CD14-positive monocyte (primary cell): ENCODE data around the gene CPLX4. TPM values are rescaled to one million over a fixed set of nuclear protein-coding genes. Genes with fewer than 3 reads are reported as not detected.

Source experiments
- DNase-seq, 3 donors: peaks; one replicate each; pipeline ENCODE4 v3.0.0-alpha.2; 2011 to 2022
- H2AFZ ChIP-seq: 2 replicates; pipeline ENCODE4 v1.6.0; 2012; ENCODE audit warnings: mild to moderate bottlenecking, low read depth, low read length, inconsistent platforms; ENCODE audit not compliant: insufficient read depth, poor library complexity, severe bottlenecking
- H3K27ac ChIP-seq, 2 donors: 1 replicate in 1 of 2; 2 replicates in 1 of 2; pipeline ENCODE4 v1.5.1; 2012 to 2013; ENCODE audit warnings: low read length in 2 of 2, control low read depth in 1 of 2, inconsistent platforms in 1 of 2, low read depth in 1 of 2, mild to moderate bottlenecking in 1 of 2
- H3K27me3 ChIP-seq, 2 donors: one replicate each; pipeline versions ENCODE4 v1.6.0 to v1.6.1; 2011 to 2013; ENCODE audit warnings: low read length in 2 of 2; ENCODE audit not compliant: control insufficient read depth in 2 of 2, insufficient read depth in 2 of 2
- H3K36me3 ChIP-seq, 2 donors: replicated peaks in 1 of 2; 1 replicate in 1 of 2; 2 replicates in 1 of 2; pipeline versions ENCODE4 v1.5.1 to v1.6.1; 2012 to 2013; ENCODE audit warnings: low read length in 2 of 2, control low read depth in 1 of 2, inconsistent platforms in 1 of 2, mild to moderate bottlenecking in 1 of 2; ENCODE audit not compliant: insufficient read depth in 2 of 2, control insufficient read depth in 1 of 2
- H3K4me1 ChIP-seq, 2 donors: 1 replicate in 1 of 2; 2 replicates in 1 of 2; pipeline versions ENCODE4 v1.5.1 to v1.6.1; 2012 to 2013; ENCODE audit warnings: low read length in 2 of 2, control low read depth in 1 of 2, inconsistent platforms in 1 of 2, mild to moderate bottlenecking in 1 of 2, moderate library complexity in 1 of 2; ENCODE audit not compliant: insufficient read depth in 2 of 2, control insufficient read depth in 1 of 2
- H3K4me2 ChIP-seq: replicated peaks from 2 replicates; pipeline ENCODE3; 2012; ENCODE audit warnings: low read length, moderate library complexity, mild to moderate bottlenecking; ENCODE audit not compliant: poor library complexity, severe bottlenecking; ENCODE audit errors: extremely low read depth
- H3K4me3 ChIP-seq, 3 experiments: fragments of 200-600 bp in 1 of 3; sonication (generic) in 1 of 3; replicated peaks in 1 of 3; 1 replicate in 2 of 3; 2 replicates in 1 of 3; pipeline ENCODE4 v1.5.1; 2011 to 2013; ENCODE audit warnings: low read length in 3 of 3, mild to moderate bottlenecking in 3 of 3, control low read depth in 2 of 3, low read depth in 2 of 3, inconsistent platforms in 1 of 3, moderate library complexity in 1 of 3
- H3K79me2 ChIP-seq: 2 replicates; pipeline ENCODE4 v1.6.0; 2012; ENCODE audit warnings: mild to moderate bottlenecking, control low read depth, inconsistent platforms, low read length, moderate library complexity; ENCODE audit not compliant: insufficient read depth
- H3K9ac ChIP-seq: 2 replicates; pipeline ENCODE4 v1.6.0; 2017; ENCODE audit warnings: low read length, mild to moderate bottlenecking; ENCODE audit not compliant: insufficient read depth, poor library complexity, severe bottlenecking
- H3K9me3 ChIP-seq, 2 donors: replicated peaks in 1 of 2; 1 replicate in 1 of 2; 2 replicates in 1 of 2; pipeline versions ENCODE4 v1.5.1 to v1.6.1; 2012 to 2013; ENCODE audit warnings: low read length in 2 of 2, control low read depth in 1 of 2; ENCODE audit not compliant: control insufficient read depth in 1 of 2, insufficient read depth in 1 of 2
- H4K20me1 ChIP-seq: 2 replicates; pipeline ENCODE4 v1.6.0; 2012; ENCODE audit warnings: mild to moderate bottlenecking, low read length, control low read depth, moderate library complexity; ENCODE audit not compliant: insufficient read depth
- H3K27ac Mint-ChIP-seq, 7 donors: one replicate each; pipeline ENCODE4 v1.8.0; 2020; ENCODE audit warnings: mild to moderate bottlenecking in 7 of 7, mixed read lengths in 7 of 7, moderate library complexity in 6 of 7, inconsistent platforms in 2 of 7
- H3K27me3 Mint-ChIP-seq, 3 donors: one replicate each; pipeline ENCODE4 v1.8.0; 2021 to 2022; ENCODE audit warnings: low read depth in 3 of 3, mild to moderate bottlenecking in 3 of 3, mixed read lengths in 3 of 3, moderate library complexity in 3 of 3, inconsistent platforms in 1 of 3
- H3K36me3 Mint-ChIP-seq, 2 donors: one replicate each; pipeline ENCODE4 v1.8.0; 2020; ENCODE audit warnings: mixed read lengths in 2 of 2, inconsistent platforms in 1 of 2, mild to moderate bottlenecking in 1 of 2
- H3K4me1 Mint-ChIP-seq: one replicate; pipeline ENCODE4 v1.8.0; 2020; ENCODE audit warnings: mild to moderate bottlenecking, mixed read lengths
- H3K4me3 Mint-ChIP-seq, 2 donors: one replicate each; pipeline ENCODE4 v1.8.0; 2020; ENCODE audit warnings: mild to moderate bottlenecking in 2 of 2, mixed read lengths in 2 of 2, moderate library complexity in 1 of 2
- H3K9me3 Mint-ChIP-seq, 7 donors: one replicate each; pipeline ENCODE4 v1.8.0; 2020 to 2022; ENCODE audit warnings: mixed read lengths in 7 of 7, mild to moderate bottlenecking in 6 of 7, moderate library complexity in 6 of 7, inconsistent platforms in 2 of 7
- whole genome bisulfite sequencing: methylation state at CpG from one replicate; pipeline ENCODE4 v1.1.5; 2013; ENCODE audit warnings: missing lambda C conversion rate; ENCODE audit not compliant: insufficient coverage; 5-methylcytosine and 5-hydroxymethylcytosine counted together
- intact Hi-C, 2 donors: fragments of 100-400 bp; cut with micrococcal nuclease; formaldehyde crosslinking; loops; one replicate each; pipeline versions ENCODE4 v1.15.0 to v1.15.1; 2023
- polyA plus RNA-seq, 3 donors: library from polyadenylated mRNA; depleted of rRNA in 1 of 3; unstranded in 2 of 3; stranded (reverse) in 1 of 3; fragments of 300-500 nt in 2 of 3; fragments of >200 nt in 1 of 3; fragmentation: Illumina TruSeq in 2 of 3; gene quantifications; 1 replicate in 2 of 3; 2 replicates in 1 of 3; pipeline ENCODE4 v1.2.3, GENCODE V29; 2012 to 2021
- TF ChIP-seq, protein P1 (sequence below): fragments of 200-600 bp; IDR thresholded peaks from one replicate; pipeline ENCODE4 v1.8.0; 2022; ENCODE audit warnings: antibody characterized with exemption, mild to moderate bottlenecking

Gene CPLX4
- polyA plus RNA-seq, 3 donors, result not detected

DNA sequence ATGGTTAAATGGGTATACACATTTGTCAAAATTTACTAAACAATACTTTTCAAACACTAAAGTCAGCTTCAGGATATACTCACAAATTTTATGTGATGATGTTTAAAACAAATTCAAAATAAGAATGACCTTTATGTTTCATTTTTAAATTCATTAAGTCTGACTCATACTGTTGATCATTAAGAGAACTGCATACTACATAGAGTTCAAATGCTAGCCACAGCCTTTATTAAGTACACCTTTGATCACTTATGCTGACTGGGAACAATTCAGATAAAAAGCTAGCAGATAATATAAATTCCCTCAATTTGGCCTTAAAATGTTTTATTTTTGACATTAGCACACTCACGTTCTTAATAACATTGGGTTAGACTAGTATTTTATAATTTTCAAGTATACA is 26.5 kb upstream of the CPLX4 start:
- no peak overlapping the region for H3K4me3 ChIP-seq
- no peaks in the 10 kb centered on the region for H3K79me2 ChIP-seq
- Mint-ChIP-seq H3K36me3 (peaks cover 74 to 94% of the 10 kb centered on the region in 2 donors), H3K9me3 (peaks cover 2 to 26% (median 10%) of the 10 kb centered on the region in 7 donors), H3K27ac (no peak overlapping the region), H3K27me3 (no peaks in the 10 kb centered on the region), H3K4me1 (no peaks in the 10 kb centered on the region), H3K4me3 (no peak overlapping the region)
- no CpG with 5 or more reads among the region's 1 CpG for WGBS
- no peak overlapping the region for H2AFZ ChIP-seq
- no peaks in the 10 kb centered on the region for H3K27me3 ChIP-seq
- intact Hi-C loops, result no loop called here
- H4K20me1 ChIP-seq, result no peaks in the 10 kb centered on the region
- no peak overlapping the region for H3K27ac ChIP-seq
- no peak for DNase-seq
- H3K9ac ChIP-seq, result no peak overlapping the region
- no peaks in the 10 kb centered on the region for H3K9me3 ChIP-seq
- H3K4me1 ChIP-seq, result no peaks in the 10 kb centered on the region
- H3K4me2 ChIP-seq, result no peak overlapping the region
- TF ChIP-seq, protein P1, sequence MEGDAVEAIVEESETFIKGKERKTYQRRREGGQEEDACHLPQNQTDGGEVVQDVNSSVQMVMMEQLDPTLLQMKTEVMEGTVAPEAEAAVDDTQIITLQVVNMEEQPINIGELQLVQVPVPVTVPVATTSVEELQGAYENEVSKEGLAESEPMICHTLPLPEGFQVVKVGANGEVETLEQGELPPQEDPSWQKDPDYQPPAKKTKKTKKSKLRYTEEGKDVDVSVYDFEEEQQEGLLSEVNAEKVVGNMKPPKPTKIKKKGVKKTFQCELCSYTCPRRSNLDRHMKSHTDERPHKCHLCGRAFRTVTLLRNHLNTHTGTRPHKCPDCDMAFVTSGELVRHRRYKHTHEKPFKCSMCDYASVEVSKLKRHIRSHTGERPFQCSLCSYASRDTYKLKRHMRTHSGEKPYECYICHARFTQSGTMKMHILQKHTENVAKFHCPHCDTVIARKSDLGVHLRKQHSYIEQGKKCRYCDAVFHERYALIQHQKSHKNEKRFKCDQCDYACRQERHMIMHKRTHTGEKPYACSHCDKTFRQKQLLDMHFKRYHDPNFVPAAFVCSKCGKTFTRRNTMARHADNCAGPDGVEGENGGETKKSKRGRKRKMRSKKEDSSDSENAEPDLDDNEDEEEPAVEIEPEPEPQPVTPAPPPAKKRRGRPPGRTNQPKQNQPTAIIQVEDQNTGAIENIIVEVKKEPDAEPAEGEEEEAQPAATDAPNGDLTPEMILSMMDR, result no peak
- H3K36me3 ChIP-seq, result peaks cover 23 to 90% of the 10 kb centered on the region in 2 donors

DNA sequence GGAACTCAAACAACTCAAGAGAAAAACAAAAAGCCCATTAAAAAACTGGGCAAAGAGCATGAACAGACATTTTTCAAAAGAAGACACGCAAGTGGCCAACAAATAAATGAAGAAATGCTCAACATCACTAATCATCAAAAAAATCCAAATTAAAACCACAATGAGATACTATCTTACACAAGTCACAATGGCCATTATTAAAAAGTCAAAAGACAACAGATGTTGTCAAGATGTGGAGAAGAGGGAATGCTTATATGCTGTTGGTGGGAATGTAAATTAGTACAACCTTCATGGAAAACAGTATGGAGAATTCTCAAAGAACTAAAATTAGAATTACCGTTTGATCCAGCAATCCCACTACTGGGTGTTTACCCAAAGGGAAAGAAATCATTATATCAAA is 25.5 kb upstream of the CPLX4 start:
- Histone ChIP-seq H3K9me3 (peaks cover 0 to 2% of the 10 kb centered on the region in 2 donors), H3K9ac (no peak overlapping the region), H4K20me1 (no peaks in the 10 kb centered on the region), H3K4me2 (no peak overlapping the region), H3K4me3 (no peak overlapping the region), H3K27me3 (no peaks in the 10 kb centered on the region), H3K27ac (no peak overlapping the region), H3K36me3 (peaks cover 21 to 92% of the 10 kb centered on the region in 2 donors), H2AFZ (no peak overlapping the region), H3K4me1 (no peaks in the 10 kb centered on the region), H3K79me2 (no peaks in the 10 kb centered on the region)
- no peak overlapping the region for H3K4me3 Mint-ChIP-seq
- DNase-seq, result no peak
- peaks cover 72 to 89% of the 10 kb centered on the region in 2 donors for H3K36me3 Mint-ChIP-seq
- no peak overlapping the region for H3K27ac Mint-ChIP-seq
- TF ChIP-seq, protein P1, result no peak
- WGBS, result no CpG with 5 or more reads among the region's 2 CpGs
- intact Hi-C loops, result no loop called here
- no peaks in the 10 kb centered on the region for H3K27me3 Mint-ChIP-seq
- H3K4me1 Mint-ChIP-seq, result no peaks in the 10 kb centered on the region
- H3K9me3 Mint-ChIP-seq, result peaks cover 2 to 26% (median 10%) of the 10 kb centered on the region in 7 donors
